NCI-H2107 treated with DMSO at 0.1 percent for 48 hours (cell line): ENCODE results near the gene ALOX5AP.

ENCODE experiments used
- DNase-seq: peaks from one replicate; lab custom pipeline; 2025; ENCODE audit not compliant: unreplicated experiment; lab: John Stamatoyannopoulos, UW

The ALOX5AP gene

GRCh38 chr13:30714629-30715371, 20.5 kb upstream of the ALOX5AP start:
- DNase-seq = no peak

- DNase-seq = no peak
Measured at GRCh38 chr13:30715372-30715756, 20.0 kb upstream of the ALOX5AP start.

DNA sequence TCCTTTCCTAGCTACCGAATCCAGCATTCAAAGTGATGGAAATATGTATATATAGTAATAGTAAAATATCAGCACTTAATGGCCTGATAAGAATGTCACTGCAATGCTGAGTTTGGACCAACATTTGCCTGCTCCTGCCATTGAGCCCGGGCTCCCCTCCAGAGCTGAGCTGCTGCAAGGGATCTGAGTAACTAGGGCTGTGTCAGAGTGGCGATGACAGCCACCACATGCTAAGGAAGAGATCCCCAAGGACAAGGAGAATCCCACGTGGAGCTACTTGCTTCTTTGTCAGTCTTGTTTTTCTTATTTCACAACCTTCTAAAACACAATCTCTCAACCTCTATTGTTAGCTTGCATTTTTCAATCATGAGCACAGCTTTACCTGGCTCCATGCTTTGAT, 19.5 kb upstream of the ALOX5AP start:
- DNase-seq = no peak

GRCh38 chr13:30718661-30719524, 16.4 kb upstream of the ALOX5AP start:
- no peak for DNase-seq

- no peak for DNase-seq
Measured at GRCh38 chr13:30719525-30719914, 15.8 kb upstream of the ALOX5AP start.

DNA sequence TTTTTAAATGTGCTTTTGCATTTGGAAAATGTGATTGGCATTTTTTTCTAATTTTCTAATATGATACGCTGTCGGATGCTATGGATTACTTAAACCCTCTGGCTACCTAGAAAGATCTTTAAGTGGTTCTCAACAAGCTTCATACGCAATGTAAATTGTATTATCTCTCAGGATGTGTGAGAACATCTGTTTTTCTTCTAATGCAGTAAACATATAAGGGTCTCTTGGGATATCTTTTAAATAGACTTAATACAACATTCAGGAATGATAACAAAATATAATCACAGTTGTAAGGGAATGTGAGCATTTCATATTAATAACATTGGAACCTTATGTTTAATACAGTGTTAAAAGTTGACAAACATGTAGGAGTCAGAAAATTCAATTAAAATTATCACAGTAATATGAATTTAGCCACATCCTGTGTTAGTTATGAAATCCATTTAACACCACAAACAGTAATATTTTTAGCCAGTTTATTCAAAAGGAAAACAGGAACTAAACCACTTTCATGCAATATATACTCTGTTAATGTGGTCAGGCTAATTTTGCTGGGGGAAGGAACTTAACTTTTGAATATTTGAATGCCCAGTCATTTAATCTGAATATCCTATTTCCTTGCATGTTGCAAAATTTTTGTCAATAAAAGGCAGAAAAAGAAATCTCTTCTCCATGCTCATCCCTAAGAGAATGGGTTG, 15.0 kb upstream of the ALOX5AP start:
- no peak for DNase-seq

DNA sequence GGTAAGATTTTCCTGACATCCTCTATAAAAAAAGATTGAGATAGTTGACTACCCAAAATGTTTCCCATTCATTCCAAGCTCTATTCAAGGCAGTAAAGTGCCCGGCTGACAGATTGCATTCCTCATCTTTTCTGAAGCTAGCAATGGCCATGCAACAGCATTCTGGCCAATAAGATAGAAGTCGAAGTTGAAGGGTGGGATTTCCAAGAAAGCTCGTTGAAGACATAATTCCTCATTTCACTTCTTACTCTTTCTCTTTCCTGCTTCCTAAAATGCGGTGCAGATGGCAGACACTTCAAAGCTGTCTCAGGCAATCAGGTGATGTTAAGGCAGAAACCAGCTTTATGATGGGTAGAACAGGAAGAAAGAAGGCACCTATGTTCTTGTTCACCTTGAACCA, 13.4 kb upstream of the ALOX5AP start:
- no peak for DNase-seq

- no peak for DNase-seq
Measured at GRCh38 chr13:30722361-30722760, 13.0 kb upstream of the ALOX5AP start.

- no peak for DNase-seq
Measured at GRCh38 chr13:30724778-30725177, 10.6 kb upstream of the ALOX5AP start.

- no peak for DNase-seq
Measured at GRCh38 chr13:30725326-30726085, 9.8 kb upstream of the ALOX5AP start.

DNA sequence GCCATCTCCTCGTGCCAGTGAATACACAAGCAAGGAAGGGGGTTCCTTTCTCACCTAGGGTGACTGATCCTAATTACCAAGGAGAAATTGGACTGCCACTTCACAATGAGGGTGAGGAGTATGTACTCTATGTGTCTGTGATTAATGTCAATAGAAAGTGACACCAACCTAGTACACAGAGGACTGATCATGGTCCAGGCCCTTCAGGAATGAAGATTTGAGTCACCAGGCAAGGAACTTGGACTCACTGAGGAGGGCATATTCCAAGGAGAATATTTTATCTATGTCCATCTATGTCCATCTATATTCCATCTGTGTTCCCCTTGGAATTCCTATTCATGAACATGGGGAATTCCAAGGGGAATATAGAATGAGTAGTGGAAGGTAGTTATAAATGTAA, 9.2 kb upstream of the ALOX5AP start:
- DNase-seq = no peak

GRCh38 chr13:30727491-30728355, 7.6 kb upstream of the ALOX5AP start:
- DNase-seq = no peak

DNA sequence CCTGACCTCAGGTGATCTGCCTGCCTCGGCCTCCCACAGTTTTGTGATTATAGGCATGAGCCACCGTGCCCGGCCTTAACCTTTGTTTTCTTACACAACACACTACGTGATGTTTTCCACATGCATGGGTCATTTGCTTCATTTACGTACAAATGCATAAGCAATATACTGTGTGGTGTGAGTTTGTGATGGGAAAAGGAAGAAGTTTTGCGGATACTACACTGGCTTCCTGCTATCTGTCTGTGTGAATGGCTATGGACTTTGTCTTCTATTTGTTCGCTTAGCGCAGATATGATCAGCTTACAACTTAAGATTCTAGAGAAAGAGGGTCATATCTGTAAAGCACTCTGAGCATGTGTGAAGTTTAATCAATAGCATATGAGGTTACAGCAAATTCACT, 5.5 kb upstream of the ALOX5AP start:
- no peak for DNase-seq

DNA sequence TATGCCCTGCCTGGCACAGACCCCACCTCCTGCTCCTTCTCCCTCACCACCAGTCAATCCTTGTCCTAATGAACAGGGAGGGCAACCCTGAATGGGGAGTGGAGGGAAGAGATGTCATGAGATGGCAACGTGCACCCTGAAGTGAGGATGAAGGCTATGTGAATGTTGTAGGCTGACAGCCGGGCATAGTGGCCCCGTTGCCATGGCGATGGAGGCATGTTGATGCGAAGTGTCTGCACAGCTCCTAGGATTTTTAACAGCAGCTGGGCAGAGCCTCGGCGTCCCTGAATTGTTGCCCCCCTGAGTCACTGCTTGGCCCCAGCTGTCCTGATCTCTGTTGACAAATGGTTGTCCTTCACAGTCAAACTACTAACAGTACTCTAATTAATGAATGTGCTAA, 4.8 kb upstream of the ALOX5AP start:
- no peak for DNase-seq

DNA sequence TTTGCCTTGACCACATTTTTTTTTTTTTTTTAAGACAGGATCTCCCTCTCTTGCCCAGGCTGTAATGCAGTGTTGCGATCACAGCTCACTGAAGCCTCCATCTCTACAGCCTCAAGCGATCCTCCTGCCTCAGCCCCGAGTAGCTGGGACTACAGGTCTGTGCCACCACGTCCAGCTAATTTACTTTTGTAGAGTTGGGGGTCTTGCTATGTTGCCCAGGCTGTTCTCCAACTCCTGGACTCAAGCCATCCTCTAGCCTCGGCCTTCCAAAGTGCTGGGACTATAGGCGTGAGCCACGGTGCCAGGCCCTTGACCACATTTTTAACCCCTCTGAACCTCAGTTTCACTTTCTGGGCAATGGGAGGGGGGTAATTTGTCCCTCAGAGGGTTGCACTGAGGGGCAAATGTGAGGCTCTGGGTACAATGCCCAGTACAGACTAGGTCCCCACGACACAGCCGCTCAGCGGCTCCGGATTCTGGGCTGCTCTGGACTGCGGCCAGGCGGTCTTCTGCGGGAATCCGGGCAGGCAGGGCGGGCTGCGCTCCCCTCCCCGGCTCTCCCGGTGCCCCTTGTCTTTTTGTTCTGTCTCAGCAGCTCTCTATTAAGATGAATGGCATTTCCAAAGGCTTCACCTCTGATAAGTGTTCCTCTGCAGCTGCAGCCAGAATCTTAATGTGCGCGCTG, 3.8 kb upstream of the ALOX5AP start:
- DNase-seq = peak; percentile 18

DNA sequence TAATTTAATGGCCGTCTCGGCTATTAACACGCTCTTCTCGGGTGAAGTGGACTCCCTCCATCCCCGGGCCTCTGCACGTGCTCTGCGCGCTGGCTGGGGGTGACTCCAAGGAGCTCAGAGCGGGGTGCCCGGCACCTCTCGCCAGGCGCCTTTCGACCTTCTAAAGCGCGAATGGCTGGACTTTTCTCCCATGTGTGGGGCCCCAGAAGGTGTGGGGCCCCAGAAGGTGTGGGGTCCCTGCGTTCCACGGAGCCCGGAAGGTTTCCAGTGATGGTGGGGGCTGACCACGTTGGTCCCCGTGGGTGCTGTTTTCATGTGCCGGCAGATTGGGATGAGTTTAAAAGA, 3.3 kb upstream of the ALOX5AP start:
- no peak for DNase-seq

- no peak for DNase-seq
Measured at GRCh38 chr13:30734439-30734838, 904 bp upstream of the ALOX5AP start.

DNA sequence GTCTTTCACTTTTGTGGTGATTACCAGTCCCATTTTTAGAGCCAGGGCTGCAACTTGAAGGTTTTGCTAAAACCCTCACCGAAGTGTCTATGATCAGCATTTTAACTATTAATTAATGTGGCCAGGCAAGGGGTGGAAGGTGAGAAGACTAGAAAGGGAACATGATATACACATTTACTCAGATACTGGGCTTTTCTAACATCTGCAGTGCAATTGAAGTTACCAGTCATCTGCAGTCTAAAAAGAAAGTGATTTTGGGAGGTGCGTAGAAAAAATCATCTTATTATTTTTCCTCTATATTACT, 481 bp downstream of the ALOX5AP start:
- DNase-seq = no peak

DNA sequence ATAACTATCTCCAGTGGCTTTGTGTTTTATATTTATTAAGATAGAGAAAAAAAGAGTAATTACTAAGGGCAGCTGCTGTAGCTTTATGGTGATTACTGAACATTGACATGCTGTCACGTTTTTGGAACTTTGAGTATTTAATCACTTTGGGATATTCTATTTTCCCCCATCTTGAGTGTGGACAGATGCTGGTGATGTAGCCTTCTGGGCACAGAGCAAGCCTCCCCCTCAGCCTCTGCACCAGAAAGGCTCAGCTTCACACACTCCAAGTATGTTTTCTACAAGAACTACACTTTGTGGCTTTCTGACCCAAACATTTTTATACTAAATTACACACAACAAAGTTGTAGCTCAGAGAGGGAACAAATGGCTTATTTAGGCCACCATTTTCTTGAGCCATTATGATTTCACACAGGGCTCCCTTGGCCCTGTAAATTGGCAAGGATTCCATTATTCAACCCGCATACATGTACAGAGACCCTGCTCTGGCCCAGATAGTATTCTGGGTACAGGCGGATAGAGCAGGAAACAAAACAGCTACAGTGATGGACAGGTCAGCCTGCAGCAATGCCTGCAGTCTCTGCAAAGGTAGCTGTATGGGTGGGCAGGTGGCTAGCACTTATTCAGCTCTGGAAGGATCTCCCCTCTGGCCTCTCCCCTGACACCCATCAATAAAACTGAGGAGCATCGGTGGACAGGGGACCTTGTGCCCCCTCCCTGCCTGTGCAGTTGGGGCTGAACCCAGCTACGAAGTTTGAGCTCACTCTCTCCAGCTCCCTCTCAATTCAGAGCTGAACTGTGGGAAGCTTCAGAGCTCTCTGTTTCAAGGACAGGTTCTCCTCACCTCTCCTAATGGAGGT, 1.3 kb downstream of the ALOX5AP start:
- DNase-seq = no peak
